Parathyroid adenoma (tissue), 2 donors: ENCODE data around the gene DMD.

ENCODE experiments used
- H2AFZ ChIP-seq: fragments of 300-600 bp; sonication (generic); one replicate; pipeline ENCODE4 v1.7.0; 2017; ENCODE audit warnings: antibody characterized with exemption, mild to moderate bottlenecking
- H3K27ac ChIP-seq: fragments of 300-600 bp; sonication (generic); one replicate; pipeline ENCODE4 v1.7.0; 2017
- H3K27me3 ChIP-seq: fragments of 300-600 bp; sonication (generic); one replicate; pipeline ENCODE4 v1.7.0; 2017; ENCODE audit warnings: low read length; ENCODE audit not compliant: control insufficient read depth, insufficient read depth
- H3K36me3 ChIP-seq: fragments of 300-600 bp; sonication (generic); one replicate; pipeline ENCODE4 v1.7.0; 2017; ENCODE audit warnings: low read length; ENCODE audit not compliant: control insufficient read depth, insufficient read depth
- H3K4me1 ChIP-seq: fragments of 300-600 bp; sonication (generic); one replicate; pipeline ENCODE4 v1.7.0; 2017; ENCODE audit warnings: control low read depth
- H3K4me2 ChIP-seq: fragments of 300-600 bp; sonication (generic); one replicate; pipeline ENCODE4 v1.7.0; 2017; ENCODE audit warnings: low read length
- H3K4me3 ChIP-seq: fragments of 300-600 bp; sonication (generic); one replicate; pipeline ENCODE4 v1.7.0; 2017; ENCODE audit warnings: low read depth, low read length
- H3K79me2 ChIP-seq: fragments of 300-600 bp; sonication (generic); one replicate; pipeline ENCODE4 v1.7.0; 2017; ENCODE audit warnings: control low read depth
- H3K9ac ChIP-seq: fragments of 300-600 bp; sonication (generic); one replicate; pipeline ENCODE4 v1.7.0; 2017; ENCODE audit warnings: mild to moderate bottlenecking
- H3K9me3 ChIP-seq: fragments of 300-600 bp; sonication (generic); one replicate; pipeline ENCODE4 v1.7.0; 2017; ENCODE audit warnings: low read length; ENCODE audit not compliant: control insufficient read depth
- TF ChIP-seq, protein P1 (sequence below): fragments of 300-600 bp; sonication (generic); IDR thresholded peaks from one replicate; pipeline ENCODE4 v1.7.0; 2017; ENCODE audit warnings: antibody characterized with exemption, mild to moderate bottlenecking
- donor health status: primary hyperparathyroidism.

Gene DMD

DNA sequence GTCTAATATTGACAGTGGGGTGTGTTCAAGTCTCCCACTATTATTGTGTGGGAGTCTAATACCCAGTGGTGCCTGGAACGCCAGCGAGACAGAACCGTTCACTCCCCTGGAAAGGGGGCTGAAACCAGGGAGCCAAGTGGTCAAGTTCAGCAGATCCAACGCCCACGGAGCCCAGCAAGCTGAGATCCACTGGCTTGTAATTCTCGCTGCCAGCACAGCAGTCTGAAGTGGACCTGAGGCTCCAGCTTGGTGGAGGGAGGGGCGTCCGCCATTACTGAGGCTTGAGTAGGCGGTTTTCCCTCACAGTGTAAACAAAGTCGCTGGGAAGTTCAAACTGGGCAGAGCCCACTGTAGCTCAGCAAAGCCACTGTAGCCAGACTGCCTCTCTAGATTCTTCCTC lies 407.3 kb downstream of the DMD start:
- Histone ChIP-seq H3K4me1 (no peaks in the 10 kb centered on the region), H3K27ac (no peak overlapping the region), H3K9ac (no peak overlapping the region), H3K79me2 (no peaks in the 10 kb centered on the region), H2AFZ (no peak overlapping the region), H3K4me3 (no peak overlapping the region), H3K4me2 (no peak overlapping the region), H3K36me3 (no peaks in the 10 kb centered on the region), H3K27me3 (no peaks in the 10 kb centered on the region), H3K9me3 (no peaks in the 10 kb centered on the region)
- TF ChIP-seq, protein P1, sequence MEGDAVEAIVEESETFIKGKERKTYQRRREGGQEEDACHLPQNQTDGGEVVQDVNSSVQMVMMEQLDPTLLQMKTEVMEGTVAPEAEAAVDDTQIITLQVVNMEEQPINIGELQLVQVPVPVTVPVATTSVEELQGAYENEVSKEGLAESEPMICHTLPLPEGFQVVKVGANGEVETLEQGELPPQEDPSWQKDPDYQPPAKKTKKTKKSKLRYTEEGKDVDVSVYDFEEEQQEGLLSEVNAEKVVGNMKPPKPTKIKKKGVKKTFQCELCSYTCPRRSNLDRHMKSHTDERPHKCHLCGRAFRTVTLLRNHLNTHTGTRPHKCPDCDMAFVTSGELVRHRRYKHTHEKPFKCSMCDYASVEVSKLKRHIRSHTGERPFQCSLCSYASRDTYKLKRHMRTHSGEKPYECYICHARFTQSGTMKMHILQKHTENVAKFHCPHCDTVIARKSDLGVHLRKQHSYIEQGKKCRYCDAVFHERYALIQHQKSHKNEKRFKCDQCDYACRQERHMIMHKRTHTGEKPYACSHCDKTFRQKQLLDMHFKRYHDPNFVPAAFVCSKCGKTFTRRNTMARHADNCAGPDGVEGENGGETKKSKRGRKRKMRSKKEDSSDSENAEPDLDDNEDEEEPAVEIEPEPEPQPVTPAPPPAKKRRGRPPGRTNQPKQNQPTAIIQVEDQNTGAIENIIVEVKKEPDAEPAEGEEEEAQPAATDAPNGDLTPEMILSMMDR: no peak

DNA sequence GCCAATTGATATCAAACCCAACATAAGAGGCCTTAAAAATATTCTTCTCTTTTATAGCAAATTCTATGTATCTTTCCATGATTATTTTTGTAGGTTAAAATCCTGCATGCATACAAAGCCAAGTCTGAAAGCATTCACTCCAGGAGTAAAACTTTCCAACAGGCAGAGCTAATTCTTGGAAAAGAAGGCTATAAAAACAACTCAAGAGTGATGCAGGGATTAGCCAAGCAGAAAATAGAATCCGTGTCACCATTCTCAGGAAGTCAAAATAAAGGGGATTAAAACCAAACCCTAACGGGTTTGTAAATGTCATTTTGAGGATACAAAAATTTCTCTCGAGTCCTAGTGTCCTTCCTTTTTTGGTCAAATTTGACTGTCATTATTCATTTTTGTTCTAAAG lies 412.4 kb downstream of the DMD start:
- no peak overlapping the region for H2AFZ ChIP-seq
- H3K27ac ChIP-seq: no peak overlapping the region
- H3K36me3 ChIP-seq: no peaks in the 10 kb centered on the region
- no peak overlapping the region for H3K4me2 ChIP-seq
- no peak overlapping the region for H3K4me3 ChIP-seq
- H3K79me2 ChIP-seq: no peaks in the 10 kb centered on the region
- H3K9ac ChIP-seq: no peak overlapping the region
- no peaks in the 10 kb centered on the region for H3K9me3 ChIP-seq
- H3K4me1 ChIP-seq: no peaks in the 10 kb centered on the region
- H3K27me3 ChIP-seq: no peaks in the 10 kb centered on the region
- TF ChIP-seq, protein P1: no peak

DNA sequence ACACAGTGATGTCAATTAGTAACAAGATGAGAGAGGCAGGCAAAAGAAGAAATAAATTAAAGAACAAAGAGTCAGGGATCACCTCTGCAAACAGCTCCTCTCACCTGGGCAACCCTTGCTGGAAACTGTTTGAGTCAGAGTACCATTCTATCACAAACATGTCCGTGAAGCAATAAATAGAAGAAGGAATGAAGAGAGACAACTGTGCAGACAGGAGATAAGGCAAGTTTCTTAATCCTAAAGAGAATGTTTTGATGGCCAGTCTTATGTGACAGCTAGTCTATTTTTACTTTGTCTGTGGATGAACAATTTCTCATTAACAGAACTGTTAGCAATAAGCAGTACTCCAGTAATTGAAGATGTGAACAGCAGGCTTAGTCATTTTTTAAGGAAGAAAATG lies 422.4 kb downstream of the DMD start:
- Histone ChIP-seq H3K9me3 (no peaks in the 10 kb centered on the region), H3K79me2 (no peaks in the 10 kb centered on the region), H3K36me3 (no peaks in the 10 kb centered on the region), H3K4me2 (no peak overlapping the region), H3K27me3 (no peaks in the 10 kb centered on the region), H3K4me1 (no peaks in the 10 kb centered on the region), H2AFZ (no peak overlapping the region), H3K9ac (no peak overlapping the region), H3K27ac (no peak overlapping the region), H3K4me3 (no peak overlapping the region)
- TF ChIP-seq, protein P1: no peak

DNA sequence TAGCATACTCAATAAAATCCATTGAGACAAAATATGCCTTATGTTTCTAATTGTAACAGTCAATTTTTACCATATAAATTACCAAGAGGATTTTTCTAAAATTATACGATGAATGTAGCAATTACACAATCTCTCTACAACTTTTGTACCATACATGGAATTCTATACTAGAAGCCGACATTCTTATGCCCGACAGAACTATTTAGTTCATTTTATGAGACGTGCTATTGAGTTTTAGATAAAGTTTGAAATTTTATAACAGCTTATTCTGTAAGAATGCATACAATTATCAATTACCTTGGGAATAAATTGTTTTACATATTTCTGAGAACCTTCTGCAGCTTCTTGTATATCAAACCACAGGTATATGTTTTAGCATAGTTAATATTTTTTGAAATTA lies 431.2 kb downstream of the DMD start:
- Histone ChIP-seq H3K36me3 (no peaks in the 10 kb centered on the region), H3K9me3 (no peaks in the 10 kb centered on the region), H3K27ac (no peak overlapping the region), H3K4me2 (no peak overlapping the region), H3K9ac (no peak overlapping the region), H3K79me2 (no peaks in the 10 kb centered on the region), H2AFZ (no peak overlapping the region), H3K27me3 (no peaks in the 10 kb centered on the region), H3K4me1 (no peaks in the 10 kb centered on the region), H3K4me3 (no peak overlapping the region)
- TF ChIP-seq, protein P1: no peak

DNA sequence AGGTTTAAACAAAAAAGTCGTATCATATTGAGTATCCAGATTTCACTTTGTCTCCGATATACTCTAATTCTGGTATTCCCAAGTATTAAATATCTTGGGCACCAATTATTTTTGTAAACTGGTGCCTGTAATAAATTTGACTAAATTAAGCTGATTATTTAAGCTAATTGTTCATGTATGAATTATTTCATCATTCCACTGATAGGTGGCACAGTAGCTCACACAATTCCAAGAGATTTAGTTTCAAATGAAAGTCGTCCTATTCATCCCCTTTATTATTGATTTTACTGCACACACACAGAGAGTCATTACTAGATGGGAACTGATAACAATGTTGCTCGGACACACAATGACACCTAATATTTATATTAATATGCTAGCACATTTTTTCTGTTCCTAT lies 432.4 kb downstream of the DMD start:
- Histone ChIP-seq H3K27me3 (no peaks in the 10 kb centered on the region), H3K27ac (no peak overlapping the region), H3K36me3 (no peaks in the 10 kb centered on the region), H3K9me3 (no peaks in the 10 kb centered on the region), H2AFZ (no peak overlapping the region), H3K4me1 (no peaks in the 10 kb centered on the region), H3K4me2 (no peak overlapping the region), H3K4me3 (no peak overlapping the region), H3K9ac (no peak overlapping the region), H3K79me2 (no peaks in the 10 kb centered on the region)
- TF ChIP-seq, protein P1: no peak
